GM21737 (cell line): ENCODE measurements around the gene AMDHD2.
"Not testable (repeated sequence)": the region's sequence is repeated elsewhere in the genome, so short reads cannot be mapped to it uniquely, and the experiment has no call there.

Experiments used
- ATAC-seq: cut with Tn5 transposase; IDR thresholded peaks from one replicate; pipeline ENCODE4 v1.9.1; 2021; ENCODE audit warnings: mild to moderate bottlenecking, moderate library complexity; ENCODE audit not compliant: unreplicated experiment

The AMDHD2 gene

DNA sequence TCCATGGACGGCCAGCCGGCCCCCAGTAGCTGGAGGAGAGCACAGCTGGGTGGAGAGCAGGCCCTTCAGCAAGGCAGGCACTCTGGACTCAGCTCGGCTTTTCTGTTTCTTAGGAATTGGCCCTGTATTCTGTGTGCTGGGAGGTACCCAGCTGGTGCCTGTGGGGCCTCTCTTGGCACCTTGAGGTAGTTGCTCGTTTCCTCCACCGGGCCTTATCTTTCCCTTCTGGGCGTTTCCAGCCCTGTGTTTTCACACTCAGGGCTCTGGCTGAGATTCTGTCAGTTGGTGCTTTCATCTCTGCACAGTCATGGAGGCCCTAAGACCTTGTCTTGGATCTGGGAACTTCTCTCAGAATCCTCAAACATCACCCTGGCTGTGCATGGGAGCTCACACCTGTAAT is 47.3 kb downstream of the AMDHD2 start:
- ATAC-seq: not testable (repeated sequence)

GRCh38 chr16:2568573-2568972 is 48.4 kb downstream of the AMDHD2 start:
- ATAC-seq: not testable (repeated sequence)

DNA sequence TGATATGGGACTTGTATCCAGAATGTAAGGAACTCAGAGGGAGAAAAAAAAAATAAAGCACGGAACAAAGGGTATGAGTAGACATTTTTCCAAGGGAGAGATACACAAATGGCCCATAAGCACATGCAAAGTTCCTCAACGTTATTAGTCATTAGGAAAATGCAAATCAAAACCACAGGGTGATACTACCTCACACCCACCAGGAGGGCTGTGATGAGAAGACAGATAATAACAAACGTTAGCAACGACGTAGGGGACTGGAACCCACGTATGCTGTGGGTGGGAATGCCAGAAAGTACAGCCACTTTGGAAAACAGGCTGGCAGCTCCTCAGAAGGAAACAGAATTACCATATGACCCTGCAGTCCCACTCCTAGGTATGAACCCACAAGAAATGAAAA is 52.5 kb downstream of the AMDHD2 start:
- ATAC-seq: not testable (repeated sequence)

DNA sequence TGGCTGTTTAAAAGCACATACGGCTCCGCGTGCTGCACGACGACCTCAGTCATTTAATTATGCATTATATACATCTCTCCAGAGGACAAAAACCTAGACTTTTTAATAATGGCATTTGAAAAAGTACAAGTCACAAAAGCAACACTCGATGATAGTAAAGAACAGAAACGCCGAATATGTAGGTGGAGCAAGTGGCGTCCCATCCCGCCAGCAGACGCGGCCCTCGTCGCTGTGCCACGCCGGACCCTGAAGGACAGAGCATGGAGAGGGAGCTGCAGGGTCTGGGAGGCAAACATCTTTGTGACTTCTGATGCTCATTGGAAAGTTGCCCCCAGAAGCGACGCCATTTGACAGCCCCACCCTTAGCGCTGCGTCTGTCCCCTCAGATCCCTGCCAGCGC is 55.7 kb downstream of the AMDHD2 start:
- ATAC-seq: not testable (repeated sequence)

- not testable (repeated sequence) for ATAC-seq
These were observed 56.9 kb downstream of the AMDHD2 start for GRCh38 chr16:2577044-2577443.

- ATAC-seq: not testable (repeated sequence)
These were observed 58.7 kb downstream of the AMDHD2 start for GRCh38 chr16:2578905-2579304.

- not testable (repeated sequence) for ATAC-seq
These were observed 60.0 kb downstream of the AMDHD2 start for GRCh38 chr16:2580143-2580542.

- ATAC-seq: not testable (repeated sequence)
These were observed 60.6 kb downstream of the AMDHD2 start for GRCh38 chr16:2580818-2581217.
